Measurements from ENCODE around the gene TAF4.
"Not testable (repeated sequence)": the region's sequence is repeated elsewhere in the genome, so short reads cannot be mapped to it uniquely, and the experiment has no call there.

DNA sequence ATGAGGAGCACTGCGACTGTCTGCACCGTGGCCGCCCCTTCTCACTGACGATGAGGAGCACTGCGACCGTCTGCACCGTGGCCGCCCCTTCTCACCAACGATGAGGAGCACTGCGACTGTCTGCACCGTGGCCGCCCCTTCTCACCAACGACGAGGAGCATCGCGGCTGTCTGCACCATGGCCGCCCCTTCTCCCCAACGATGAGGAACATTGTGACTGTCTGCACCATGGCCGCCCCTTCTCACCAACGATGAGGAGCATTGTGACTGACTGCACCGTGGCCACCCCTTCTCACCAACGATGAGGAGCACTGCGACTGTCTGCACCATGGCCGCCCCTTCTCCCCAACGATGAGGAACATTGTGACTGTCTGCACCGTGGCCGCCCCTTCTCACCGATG, 117.6 kb downstream of the TAF4 start:
- TF ChIP-seq, protein P1, sequence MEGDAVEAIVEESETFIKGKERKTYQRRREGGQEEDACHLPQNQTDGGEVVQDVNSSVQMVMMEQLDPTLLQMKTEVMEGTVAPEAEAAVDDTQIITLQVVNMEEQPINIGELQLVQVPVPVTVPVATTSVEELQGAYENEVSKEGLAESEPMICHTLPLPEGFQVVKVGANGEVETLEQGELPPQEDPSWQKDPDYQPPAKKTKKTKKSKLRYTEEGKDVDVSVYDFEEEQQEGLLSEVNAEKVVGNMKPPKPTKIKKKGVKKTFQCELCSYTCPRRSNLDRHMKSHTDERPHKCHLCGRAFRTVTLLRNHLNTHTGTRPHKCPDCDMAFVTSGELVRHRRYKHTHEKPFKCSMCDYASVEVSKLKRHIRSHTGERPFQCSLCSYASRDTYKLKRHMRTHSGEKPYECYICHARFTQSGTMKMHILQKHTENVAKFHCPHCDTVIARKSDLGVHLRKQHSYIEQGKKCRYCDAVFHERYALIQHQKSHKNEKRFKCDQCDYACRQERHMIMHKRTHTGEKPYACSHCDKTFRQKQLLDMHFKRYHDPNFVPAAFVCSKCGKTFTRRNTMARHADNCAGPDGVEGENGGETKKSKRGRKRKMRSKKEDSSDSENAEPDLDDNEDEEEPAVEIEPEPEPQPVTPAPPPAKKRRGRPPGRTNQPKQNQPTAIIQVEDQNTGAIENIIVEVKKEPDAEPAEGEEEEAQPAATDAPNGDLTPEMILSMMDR (IDR thresholded peaks at IDR 0.05; ENCODE audit: poor library complexity, severe bottlenecking): not testable (repeated sequence)
- not testable (repeated sequence) for TF ChIP-seq POLR2AphosphoS5 (IDR thresholded peaks at IDR 0.05); TAF1 (IDR thresholded peaks at IDR 0.05; ENCODE audit: low read depth); EP300 (conservative IDR thresholded peaks at IDR 0.05; ENCODE audit: poor library complexity, severe bottlenecking); EZH2 (IDR thresholded peaks at IDR 0.05; ENCODE audit: borderline replicate concordance, insufficient read depth, low read length, poor library complexity, severe bottlenecking); RAD21 (conservative IDR thresholded peaks at IDR 0.05); MXI1 (conservative IDR thresholded peaks at IDR 0.05; ENCODE audit: poor library complexity, severe bottlenecking)
- TF ChIP-seq, protein P2, sequence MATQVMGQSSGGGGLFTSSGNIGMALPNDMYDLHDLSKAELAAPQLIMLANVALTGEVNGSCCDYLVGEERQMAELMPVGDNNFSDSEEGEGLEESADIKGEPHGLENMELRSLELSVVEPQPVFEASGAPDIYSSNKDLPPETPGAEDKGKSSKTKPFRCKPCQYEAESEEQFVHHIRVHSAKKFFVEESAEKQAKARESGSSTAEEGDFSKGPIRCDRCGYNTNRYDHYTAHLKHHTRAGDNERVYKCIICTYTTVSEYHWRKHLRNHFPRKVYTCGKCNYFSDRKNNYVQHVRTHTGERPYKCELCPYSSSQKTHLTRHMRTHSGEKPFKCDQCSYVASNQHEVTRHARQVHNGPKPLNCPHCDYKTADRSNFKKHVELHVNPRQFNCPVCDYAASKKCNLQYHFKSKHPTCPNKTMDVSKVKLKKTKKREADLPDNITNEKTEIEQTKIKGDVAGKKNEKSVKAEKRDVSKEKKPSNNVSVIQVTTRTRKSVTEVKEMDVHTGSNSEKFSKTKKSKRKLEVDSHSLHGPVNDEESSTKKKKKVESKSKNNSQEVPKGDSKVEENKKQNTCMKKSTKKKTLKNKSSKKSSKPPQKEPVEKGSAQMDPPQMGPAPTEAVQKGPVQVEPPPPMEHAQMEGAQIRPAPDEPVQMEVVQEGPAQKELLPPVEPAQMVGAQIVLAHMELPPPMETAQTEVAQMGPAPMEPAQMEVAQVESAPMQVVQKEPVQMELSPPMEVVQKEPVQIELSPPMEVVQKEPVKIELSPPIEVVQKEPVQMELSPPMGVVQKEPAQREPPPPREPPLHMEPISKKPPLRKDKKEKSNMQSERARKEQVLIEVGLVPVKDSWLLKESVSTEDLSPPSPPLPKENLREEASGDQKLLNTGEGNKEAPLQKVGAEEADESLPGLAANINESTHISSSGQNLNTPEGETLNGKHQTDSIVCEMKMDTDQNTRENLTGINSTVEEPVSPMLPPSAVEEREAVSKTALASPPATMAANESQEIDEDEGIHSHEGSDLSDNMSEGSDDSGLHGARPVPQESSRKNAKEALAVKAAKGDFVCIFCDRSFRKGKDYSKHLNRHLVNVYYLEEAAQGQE (IDR thresholded peaks at IDR 0.05; ENCODE audit: borderline replicate concordance): not testable (repeated sequence)
